HepG2 (cell line): ENCODE measurements around the gene KL. TPM values are rescaled to one million over a fixed set of nuclear protein-coding genes. Genes with fewer than 3 reads are reported as not detected.
A peak's percentile ranks its signal among the peaks of the same experiment; 100 is the strongest.

ENCODE experiments used
- ATAC-seq: fragments of 200-7000 bp; cut with Tn5 transposase; 3 replicates; pipeline ENCODE4 v1.9.1; 2020; ENCODE audit warnings: mild to moderate bottlenecking, moderate library complexity
- BruUV-seq: library from RNA; stranded (reverse); fragments of 400-500 nt; replicated peaks from 2 replicates; lab custom pipeline; 2021; lab: Mats Ljungman, UMichigan
- CTCF ChIA-PET: fragments of 300-600 bp; formaldehyde crosslinking; extraction: SDS; loops from one replicate; lab custom pipeline; 2021; ENCODE audit warnings: low total read pairs, inconsistent platforms, low intra/inter-chr PET ratio; lab: Yijun Ruan, JAX
- POLR2A ChIA-PET: fragments of 350-600 bp; sonication (Branson Sonifier 250); formaldehyde crosslinking; loops from one replicate; lab custom pipeline; 2020; ENCODE audit warnings: antibody characterized with exemption, inconsistent platforms; lab: Yijun Ruan, JAX
- DNase-seq: peaks from one replicate; pipeline ENCODE4 v3.0.0-alpha.2; 2015; ENCODE audit warnings: low spot score
- FAIRE-seq: peaks from 3 replicates; lab custom pipeline; 2011; peaks lifted over from hg19 to GRCh38; lab: Jason Lieb, UNC
- H2AFZ ChIP-seq: one replicate; pipeline ENCODE4 v1.6.1; 2011; ENCODE audit warnings: low read length, inconsistent platforms
- H3K27ac ChIP-seq: fragments of 300-600 bp; 3 replicates; pipeline ENCODE4 v1.8.0; 2011; ENCODE audit warnings: mixed run types, mild to moderate bottlenecking, mixed read lengths, low read length, inconsistent platforms; ENCODE audit not compliant: insufficient read depth; ENCODE audit errors: extremely low read length
- H3K27me3 ChIP-seq, 2 experiments: fragments of 200-600 bp in 1 of 2; 2 replicates in 1 of 2; 3 replicates in 1 of 2; pipeline versions ENCODE4 v1.6.0 to v1.8.0; 2011; ENCODE audit warnings: low read length in 2 of 2, mild to moderate bottlenecking in 2 of 2, moderate library complexity in 2 of 2, inconsistent platforms in 1 of 2; ENCODE audit not compliant: insufficient read depth in 2 of 2, control insufficient read depth in 1 of 2
- H3K36me3 ChIP-seq, 2 experiments: fragments of 200-600 bp in 1 of 2; replicated peaks in 1 of 2; 2 replicates in 1 of 2; 3 replicates in 1 of 2; pipeline versions ENCODE4 v1.5.1 to v1.8.0; 2011; ENCODE audit warnings: low read length in 2 of 2, inconsistent platforms in 1 of 2; ENCODE audit not compliant: insufficient read depth in 2 of 2, control insufficient read depth in 1 of 2
- H3K4me1 ChIP-seq: 2 replicates; pipeline ENCODE4 v1.5.1; 2012; ENCODE audit warnings: low read length, inconsistent platforms; ENCODE audit not compliant: insufficient read depth
- H3K4me2 ChIP-seq: 2 replicates; pipeline ENCODE4 v1.6.0; 2011; ENCODE audit warnings: low read depth, low read length, inconsistent platforms
- H3K4me3 ChIP-seq, 3 experiments: fragments of 200-600 bp in 1 of 3; sonication (generic), shearing (Covaris generic) in 1 of 3; replicated peaks in 1 of 3; 2 replicates each; pipeline ENCODE4 v1.5.1; 2011 to 2016; ENCODE audit warnings: low read length in 3 of 3, inconsistent platforms in 2 of 3, low read depth in 2 of 3, mild to moderate bottlenecking in 2 of 3, control low read depth in 1 of 3, mixed read lengths in 1 of 3; ENCODE audit not compliant: insufficient read depth in 1 of 3
- H3K79me2 ChIP-seq: one replicate; pipeline ENCODE4 v1.6.1; 2011; ENCODE audit warnings: low read length, inconsistent platforms; ENCODE audit not compliant: insufficient read depth
- H3K9ac ChIP-seq: 2 replicates; pipeline ENCODE4 v1.6.0; 2011; ENCODE audit warnings: mild to moderate bottlenecking, low read depth, low read length, inconsistent platforms; ENCODE audit not compliant: insufficient read depth
- H3K9me3 ChIP-seq: 2 replicates; pipeline ENCODE4 v1.5.1; 2012; ENCODE audit warnings: mild to moderate bottlenecking, low read length
- H4K20me1 ChIP-seq: 2 replicates; pipeline ENCODE4 v1.6.0; 2011; ENCODE audit warnings: inconsistent platforms, mild to moderate bottlenecking, low read length, moderate library complexity; ENCODE audit not compliant: insufficient read depth
- CBX2 ChIP-seq, 2 experiments: fragments of 200-600 bp in 1 of 2; sonication (generic); formaldehyde crosslinking in 1 of 2; IDR thresholded peaks; 2 replicates each; pipeline versions ENCODE4 v1.7.0 to v1.8.1; 2018 to 2022; ENCODE audit warnings: low read depth in 2 of 2, low read length in 1 of 2, mild to moderate bottlenecking in 1 of 2, missing genetic modification reagents in 1 of 2
- MAFF ChIP-seq: IDR thresholded peaks from 2 replicates; pipeline ENCODE4 v1.6.1; 2011; ENCODE audit warnings: low read depth, low read length, improper control_type of control experiment
- MAFK ChIP-seq, 2 experiments: IDR thresholded peaks in 1 of 2; conservative IDR thresholded peaks in 1 of 2; 2 replicates each; pipeline ENCODE4 v1.6.1; 2011; ENCODE audit warnings: improper control_type of control experiment in 2 of 2, low read length in 2 of 2
- NKX3-1 ChIP-seq: sonication (generic); formaldehyde crosslinking; IDR thresholded peaks from 2 replicates; pipeline ENCODE4 v1.5.0; 2020; ENCODE audit warnings: missing genetic modification reagents
- NRL ChIP-seq: sonication (generic); formaldehyde crosslinking; IDR thresholded peaks from 2 replicates; pipeline ENCODE4 v1.5.0; 2020; ENCODE audit warnings: missing genetic modification reagents, mild to moderate bottlenecking, moderate library complexity, borderline replicate concordance
- POLR2A ChIP-seq, 2 experiments: IDR thresholded peaks; 2 replicates each; pipeline ENCODE4 v1.6.1; 2011; ENCODE audit warnings: low read depth in 2 of 2, low read length in 2 of 2, mild to moderate bottlenecking in 1 of 2, moderate library complexity in 1 of 2; ENCODE audit not compliant: insufficient read depth in 1 of 2
- SP4 ChIP-seq: sonication (generic); formaldehyde crosslinking; IDR thresholded peaks from 2 replicates; pipeline ENCODE4 v1.8.1; 2023; ENCODE audit warnings: mild to moderate bottlenecking, missing genetic modification reagents
- TAF15 ChIP-seq: fragments of 200-400 bp; formaldehyde crosslinking; IDR thresholded peaks from one replicate; pipeline ENCODE4 v1.6.1; 2018; ENCODE audit warnings: mild to moderate bottlenecking, low read depth, low read length; ENCODE audit not compliant: poor library complexity, severe bottlenecking
- TRIM24 ChIP-seq: sonication (generic); formaldehyde crosslinking; IDR thresholded peaks from 2 replicates; pipeline ENCODE4 v1.8.0; 2022; ENCODE audit warnings: mild to moderate bottlenecking, missing genetic modification reagents
- ZEB1 ChIP-seq: IDR thresholded peaks from 2 replicates; pipeline ENCODE4 v1.6.1; 2012; ENCODE audit warnings: mild to moderate bottlenecking, low read depth, inconsistent platforms; ENCODE audit not compliant: insufficient replicate concordance
- ZNF253 ChIP-seq: sonication (generic); formaldehyde crosslinking; IDR thresholded peaks from 2 replicates; pipeline ENCODE4 v1.8.0; 2022; ENCODE audit warnings: mild to moderate bottlenecking, missing genetic modification reagents, borderline replicate concordance
- ZNF30 ChIP-seq: sonication (generic); formaldehyde crosslinking; IDR thresholded peaks from 2 replicates; pipeline ENCODE4 v1.5.0; 2020; ENCODE audit warnings: mild to moderate bottlenecking, missing genetic modification reagents
- ZNF446 ChIP-seq: sonication (generic); formaldehyde crosslinking; IDR thresholded peaks from 2 replicates; pipeline ENCODE4 v1.5.0; 2020; ENCODE audit warnings: mild to moderate bottlenecking, missing genetic modification reagents
- ZNF501 ChIP-seq: sonication (generic); formaldehyde crosslinking; IDR thresholded peaks from 2 replicates; pipeline ENCODE4 v1.5.1; 2020; ENCODE audit warnings: mild to moderate bottlenecking, moderate library complexity, missing genetic modification reagents
- ZNF607 ChIP-seq: sonication (generic); formaldehyde crosslinking; IDR thresholded peaks from 2 replicates; pipeline ENCODE4 v1.5.1; 2020; ENCODE audit warnings: missing genetic modification reagents, mild to moderate bottlenecking, borderline replicate concordance
- ZNF672 ChIP-seq: sonication (generic); formaldehyde crosslinking; IDR thresholded peaks from 2 replicates; pipeline ENCODE4 v1.8.1; 2022; ENCODE audit warnings: missing genetic modification reagents
- WGBS: methylation state at CpG from one replicate; pipeline ENCODE4 v1.1.6; 2017; ENCODE audit warnings: low lambda C conversion rate; 5-methylcytosine and 5-hydroxymethylcytosine counted together
- in situ Hi-C: cut with HindIII; loops from 2 replicates; pipeline ENCODE4 v1.10.0; 2017; ENCODE audit warnings: low pct_unique_long_range_greater_than_20kb; ENCODE audit not compliant: extremely low pct_ligation_motif_present
- intact Hi-C: fragments of 100-400 bp; cut with micrococcal nuclease; formaldehyde crosslinking; loops from one replicate; pipeline ENCODE4 v1.10.0; 2022; ENCODE audit not compliant: unreplicated experiment
- polyA plus RNA-seq, 8 experiments: library from polyadenylated mRNA; depleted of rRNA in 3 of 8; stranded (reverse) in 7 of 8; unstranded in 1 of 8; fragments of >200 nt; fragmentation: Illumina TruSeq in 4 of 8; extraction: Trizol in 4 of 8; gene quantifications; 2 replicates each; pipeline versions ENCODE4 v1.2.1 to v1.2.3, GENCODE V29; 2011 to 2016; ENCODE audit warnings: low read depth in 4 of 8, missing spikeins in 1 of 8, mixed read lengths in 1 of 8; ENCODE audit not compliant: insufficient read depth in 1 of 8
- total RNA-seq, 5 experiments: library from RNA; depleted of rRNA; stranded (reverse); fragments of >200 nt; fragmentation: Illumina TruSeq; extraction: Trizol; gene quantifications; 2 replicates each; pipeline ENCODE4 v1.2.3, GENCODE V29; 2016; ENCODE audit warnings: low read depth in 1 of 5
- TF ChIP-seq, protein P1 (sequence below): sonication (generic); formaldehyde crosslinking; IDR thresholded peaks from 2 replicates; pipeline ENCODE4 v1.5.1; 2020; ENCODE audit warnings: missing genetic modification reagents, mild to moderate bottlenecking, borderline replicate concordance

Gene KL
- total and polyA plus RNA-seq, 2 of the 13 experiments (the other 11 are each of a cell fraction or from before 2014, with no cell fraction given), result not detected

DNA sequence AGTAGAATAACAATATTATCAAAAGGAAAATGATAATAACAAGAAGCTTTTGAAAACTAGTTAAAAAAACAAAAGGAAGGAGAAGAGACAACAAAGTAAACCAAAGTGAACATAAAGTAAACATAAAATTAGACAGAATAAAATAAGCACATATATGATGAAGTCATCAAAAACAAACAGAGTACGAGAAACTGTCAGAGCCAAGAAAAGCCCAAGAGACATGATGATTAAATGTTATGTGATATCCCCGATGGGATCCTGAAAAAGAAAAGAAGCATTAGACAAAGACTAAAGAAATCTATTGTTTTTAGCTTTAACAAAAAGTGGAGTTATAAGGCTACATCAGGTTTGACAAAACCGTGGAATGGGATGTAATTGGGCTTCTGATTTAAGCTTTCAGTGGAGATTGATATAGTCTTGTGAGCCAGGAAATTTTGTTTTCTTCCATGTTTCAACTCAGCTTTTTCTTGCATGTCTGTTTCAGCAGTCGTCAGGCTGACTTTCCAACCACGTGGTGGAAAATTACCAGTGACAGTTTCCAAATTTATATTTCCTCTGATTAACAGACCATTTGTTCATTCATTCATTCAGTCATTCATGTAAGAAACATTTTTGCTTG, 64.9 kb downstream of the KL start:
- no peak overlapping the region for H3K9ac ChIP-seq
- no peaks in the 10 kb centered on the region for H3K9me3 ChIP-seq
- intact Hi-C loops, result no loop called here
- TF ChIP-seq ZNF607 (CRISPR knock-in tag) (no peak), MAFF (peak; percentile 55), ZNF446 (CRISPR knock-in tag) (no peak), ZEB1 (no peak), POLR2A (IDR thresholded peaks at IDR 0.05; ENCODE audit: insufficient read depth in 1 of 2, low read depth in 2 of 2, low read length in 2 of 2) (no peak), MAFK (conservative IDR thresholded peaks at IDR 0.05 in 1 of 2, IDR thresholded peaks at IDR 0.05 in 1 of 2; ENCODE audit: low read length in 2 of 2) (peak; percentile 59 to 67), NRL (CRISPR knock-in tag) (no peak)
- TF ChIP-seq, all 625 proteins: peak for 2
- Histone ChIP-seq H3K4me1 (peaks cover 4% of the 10 kb centered on the region; the same call in 1 of the 2 replicates), H3K4me2 (no peak overlapping the region), H3K36me3 (no peaks in the 10 kb centered on the region), H3K4me3 (no peak overlapping the region), H4K20me1 (no peaks in the 10 kb centered on the region), H2AFZ (no peak overlapping the region), H3K79me2 (no peaks in the 10 kb centered on the region), H3K27ac (no peak overlapping the region), H3K27me3 (no peaks in the 10 kb centered on the region)
- ATAC-seq (no peak), DNase-seq (no peak), FAIRE-seq (no peak)
- no TSS peak for BruUV-seq
- 45% methylated on average over 5 of the region's 5 CpGs for WGBS
- in situ Hi-C loops, result no loop called here
- ChIA-PET CTCF (no interaction called here), POLR2A (no interaction called here)

DNA sequence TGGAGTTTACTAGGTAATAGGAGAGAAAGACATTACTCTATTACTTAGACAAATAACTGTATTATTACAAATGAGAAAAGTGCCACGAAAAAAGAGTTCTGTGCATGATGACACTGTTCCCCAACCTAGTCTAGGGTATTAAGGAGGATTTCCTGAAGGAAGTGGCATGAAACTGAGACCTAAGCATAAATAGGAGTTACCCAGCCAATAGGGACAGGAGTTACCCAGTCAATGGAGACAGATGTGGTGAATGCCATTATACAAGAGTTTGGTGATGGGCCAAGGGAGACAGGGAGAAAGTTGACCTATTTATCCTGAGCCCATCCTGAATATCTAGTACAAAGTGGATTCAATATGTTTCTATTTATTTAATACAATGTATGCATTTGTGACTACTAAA, 65.4 kb downstream of the KL start:
- no peak for TF ChIP-seq ZNF501 (CRISPR knock-in tag)
- no peak for TF ChIP-seq ZNF253 (CRISPR knock-in tag)
- no peak for TF ChIP-seq SP4 (CRISPR knock-in tag)
- TF ChIP-seq TRIM24 (CRISPR knock-in tag), result no peak
- TF ChIP-seq, protein P1, sequence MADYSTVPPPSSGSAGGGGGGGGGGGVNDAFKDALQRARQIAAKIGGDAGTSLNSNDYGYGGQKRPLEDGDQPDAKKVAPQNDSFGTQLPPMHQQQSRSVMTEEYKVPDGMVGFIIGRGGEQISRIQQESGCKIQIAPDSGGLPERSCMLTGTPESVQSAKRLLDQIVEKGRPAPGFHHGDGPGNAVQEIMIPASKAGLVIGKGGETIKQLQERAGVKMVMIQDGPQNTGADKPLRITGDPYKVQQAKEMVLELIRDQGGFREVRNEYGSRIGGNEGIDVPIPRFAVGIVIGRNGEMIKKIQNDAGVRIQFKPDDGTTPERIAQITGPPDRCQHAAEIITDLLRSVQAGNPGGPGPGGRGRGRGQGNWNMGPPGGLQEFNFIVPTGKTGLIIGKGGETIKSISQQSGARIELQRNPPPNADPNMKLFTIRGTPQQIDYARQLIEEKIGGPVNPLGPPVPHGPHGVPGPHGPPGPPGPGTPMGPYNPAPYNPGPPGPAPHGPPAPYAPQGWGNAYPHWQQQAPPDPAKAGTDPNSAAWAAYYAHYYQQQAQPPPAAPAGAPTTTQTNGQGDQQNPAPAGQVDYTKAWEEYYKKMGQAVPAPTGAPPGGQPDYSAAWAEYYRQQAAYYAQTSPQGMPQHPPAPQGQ (CRISPR knock-in tag), result no peak
- no peak for TF ChIP-seq ZNF672 (CRISPR knock-in tag)
- TF ChIP-seq TAF15, result no peak
- TF ChIP-seq CBX2 (IDR thresholded peaks at IDR 0.05; ENCODE audit: low read depth, low read length), result no peak
- no peak for TF ChIP-seq CBX2 (CRISPR knock-in tag; IDR thresholded peaks at IDR 0.05; ENCODE audit: low read depth)
- TF ChIP-seq NKX3-1 (CRISPR knock-in tag), result no peak
- TF ChIP-seq ZNF30 (CRISPR knock-in tag), result no peak
- TF ChIP-seq, all 625 proteins: peak for 0
- Histone ChIP-seq H3K79me2 (no peaks in the 10 kb centered on the region), H3K27me3 (no peaks in the 10 kb centered on the region), H3K4me3 (no peak overlapping the region), H3K9ac (no peak overlapping the region), H3K36me3 (no peaks in the 10 kb centered on the region), H2AFZ (no peak overlapping the region), H4K20me1 (no peaks in the 10 kb centered on the region), H3K9me3 (no peaks in the 10 kb centered on the region), H3K4me1 (peaks cover 4% of the 10 kb centered on the region; the same call in 1 of the 2 replicates), H3K27ac (no peak overlapping the region), H3K4me2 (no peak overlapping the region)
- no TSS peak for BruUV-seq
- CTCF ChIA-PET, result no interaction called here
- WGBS, result 0% methylated on average over 1 of the region's 1 CpG
- FAIRE-seq, result no peak
- in situ Hi-C loops, result no loop called here
- POLR2A ChIA-PET, result no interaction called here
- intact Hi-C loops, result no loop called here
- ATAC-seq, result no peak
- DNase-seq, result no peak
